Activated gamma-delta T cell (primary cell): Measurements from ENCODE around the gene RAB11FIP2.

Experiments
- DNase-seq: peaks from one replicate; lab custom pipeline; 2025; lab: John Stamatoyannopoulos, UW

RAB11FIP2 gene

DNA sequence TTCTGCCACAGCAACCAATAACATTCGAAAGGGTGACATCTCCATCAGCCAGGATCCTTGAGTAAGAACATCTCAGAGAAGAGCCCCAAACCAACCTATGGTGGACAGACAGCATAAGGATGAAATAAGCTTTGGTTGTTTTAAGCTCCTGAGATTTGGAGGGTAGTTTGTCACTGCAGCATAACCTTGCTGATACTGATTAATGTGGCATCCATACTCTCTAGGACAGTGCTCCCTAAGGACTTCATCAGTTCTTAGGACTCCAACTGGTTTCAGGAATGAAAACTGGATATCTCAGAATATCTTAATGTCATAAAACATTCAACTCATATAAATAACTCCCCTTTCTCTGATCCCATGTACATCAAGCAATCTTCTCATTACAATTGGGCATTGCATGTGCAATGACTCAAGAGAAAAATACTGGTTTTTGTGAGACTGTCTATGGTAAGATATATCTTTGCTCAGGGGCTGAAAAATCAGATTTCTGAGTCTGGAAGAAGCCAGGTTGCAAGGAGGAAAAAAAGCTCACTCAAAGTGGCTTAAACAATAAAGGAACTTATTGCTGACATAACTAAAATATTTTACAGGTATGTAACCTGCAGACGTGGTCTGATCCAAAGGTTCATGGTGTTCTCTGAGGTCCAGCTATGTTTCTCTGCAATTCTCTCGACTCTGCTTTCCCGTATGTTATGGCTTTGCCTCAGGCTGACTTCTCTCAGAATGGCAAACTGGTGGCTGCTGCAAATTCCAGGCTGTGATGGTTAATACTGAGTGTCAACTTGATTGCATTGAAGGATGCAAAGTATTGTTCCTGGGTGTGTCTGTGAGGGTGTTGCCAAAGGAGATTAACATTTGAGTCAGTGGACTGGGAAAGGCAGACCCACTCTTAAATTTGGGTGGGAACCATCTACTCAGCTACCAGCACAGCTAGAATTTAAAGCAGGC lies 65.7 kb downstream of the RAB11FIP2 start:
- DNase-seq, result no peak

DNA sequence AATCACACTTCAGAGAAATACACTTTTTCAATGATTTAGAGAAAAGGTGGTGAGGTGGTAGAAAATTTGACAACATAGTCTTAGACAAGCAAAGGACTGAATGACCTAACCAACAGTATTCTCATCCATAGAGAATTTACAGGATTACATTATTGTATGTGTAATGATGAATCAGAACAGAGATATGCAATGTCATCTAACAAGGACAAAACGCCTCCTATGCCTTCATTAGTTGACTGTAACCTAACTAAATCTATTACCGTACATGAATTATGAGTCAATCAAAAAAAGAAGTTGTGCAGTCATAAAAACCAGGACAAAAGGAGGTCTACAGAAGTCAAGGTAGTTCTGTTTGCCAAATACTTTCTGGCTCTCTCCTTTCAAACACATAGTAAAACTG lies 66.5 kb downstream of the RAB11FIP2 start:
- DNase-seq, result no peak

- DNase-seq, result no peak
Observed at GRCh38 chr10:117972168-117972837, 74.4 kb downstream of the RAB11FIP2 start.

DNA sequence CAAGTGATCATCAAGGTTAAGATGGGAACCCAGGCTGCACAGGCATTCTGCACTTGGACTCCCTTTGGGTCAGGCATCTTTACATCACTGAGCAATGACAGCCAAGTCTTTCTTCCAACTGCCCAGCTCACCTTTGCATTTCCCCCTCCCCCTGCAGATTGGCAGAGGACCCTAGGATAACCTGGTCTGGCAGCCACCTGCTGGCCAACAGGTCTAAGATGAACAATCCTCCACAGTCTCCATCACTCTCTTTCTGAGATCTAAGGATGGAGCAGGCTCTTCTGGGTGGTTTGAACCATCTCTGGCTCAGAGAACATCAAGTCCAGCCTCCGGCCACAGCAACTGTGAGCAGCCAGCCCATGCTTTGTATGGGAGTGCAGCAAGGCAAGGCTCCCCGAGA lies 75.8 kb downstream of the RAB11FIP2 start:
- DNase-seq, result no peak

DNA sequence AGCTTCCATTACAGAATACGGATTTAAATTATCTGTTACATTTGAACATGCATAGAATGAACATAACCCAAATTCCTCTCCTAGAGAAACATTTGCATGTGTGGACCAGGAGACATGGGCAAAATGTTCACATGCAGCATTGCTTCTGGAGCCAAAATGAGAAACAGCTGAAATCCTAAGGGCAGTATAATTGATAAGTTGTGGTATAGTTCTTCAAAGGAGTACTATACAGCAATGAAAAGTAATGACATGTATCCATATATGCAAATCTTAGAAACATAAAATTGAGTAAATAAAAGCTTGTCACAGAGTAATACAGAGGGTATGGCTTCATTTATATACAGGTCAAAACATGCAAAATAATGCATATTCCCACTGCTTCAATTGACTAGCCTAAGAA lies 77.1 kb downstream of the RAB11FIP2 start:
- no peak for DNase-seq

DNA sequence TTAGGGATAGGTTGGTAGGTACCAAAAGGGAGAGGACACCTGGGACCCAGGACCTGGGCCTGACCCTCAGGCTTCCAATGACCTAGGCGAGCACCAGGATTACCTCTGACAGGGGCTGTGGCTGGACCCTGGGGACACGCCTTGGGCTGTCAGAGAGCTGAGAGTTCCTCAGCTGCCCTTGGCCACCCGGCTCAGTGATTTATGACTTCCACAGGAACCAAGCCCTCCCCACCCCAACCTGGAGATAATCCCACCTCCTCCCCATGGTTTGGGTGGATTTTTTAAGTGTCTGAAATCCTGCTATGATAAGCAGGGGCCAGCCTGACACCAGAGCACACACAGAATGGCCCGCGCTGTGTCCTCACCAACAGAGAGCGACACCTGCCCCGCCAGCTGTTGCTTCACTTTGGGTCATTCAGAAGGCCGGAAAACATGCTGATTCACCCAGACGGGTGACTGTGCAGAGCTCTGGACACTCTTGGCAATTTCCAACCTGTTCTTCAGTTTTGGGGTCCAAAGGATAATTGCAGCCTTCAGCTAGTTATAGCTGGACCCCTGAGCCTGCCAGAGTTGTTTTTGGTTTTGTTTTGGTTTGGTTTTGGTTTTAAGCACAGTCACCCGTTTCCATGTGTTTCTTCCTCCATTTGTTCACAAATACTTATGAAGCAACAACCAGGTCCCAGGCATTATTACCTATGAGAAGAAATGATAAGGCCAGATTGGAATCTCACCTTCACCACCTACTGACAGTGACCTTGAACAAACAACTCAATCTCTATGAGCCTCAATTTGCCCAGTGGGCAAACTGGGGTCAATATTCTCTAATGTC lies 78.2 kb downstream of the RAB11FIP2 start:
- DNase-seq, result no peak

GRCh38 chr10:117967149-117967650 lies 79.5 kb downstream of the RAB11FIP2 start:
- DNase-seq, result no peak

DNA sequence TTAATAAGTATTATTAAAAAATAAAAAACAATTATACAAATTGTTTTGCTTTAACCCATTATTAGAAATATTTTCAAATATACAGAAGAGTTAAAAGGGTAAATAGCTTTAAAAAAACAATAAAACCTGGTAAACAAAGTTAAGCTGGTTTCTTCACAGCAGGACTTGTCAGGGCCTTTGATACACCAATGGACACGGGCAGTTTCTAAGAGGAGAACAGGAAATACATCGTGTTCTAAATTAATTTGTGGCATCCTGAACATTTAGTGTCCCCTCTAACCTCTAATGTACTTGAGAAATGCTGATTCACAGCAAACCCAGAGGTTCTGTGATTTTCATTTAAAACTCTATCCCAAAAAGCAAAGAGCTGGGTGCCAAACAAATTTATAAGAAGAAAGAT lies 80.8 kb downstream of the RAB11FIP2 start:
- no peak for DNase-seq

- no peak for DNase-seq
Observed at GRCh38 chr10:117964536-117964935, 82.2 kb downstream of the RAB11FIP2 start.

DNA sequence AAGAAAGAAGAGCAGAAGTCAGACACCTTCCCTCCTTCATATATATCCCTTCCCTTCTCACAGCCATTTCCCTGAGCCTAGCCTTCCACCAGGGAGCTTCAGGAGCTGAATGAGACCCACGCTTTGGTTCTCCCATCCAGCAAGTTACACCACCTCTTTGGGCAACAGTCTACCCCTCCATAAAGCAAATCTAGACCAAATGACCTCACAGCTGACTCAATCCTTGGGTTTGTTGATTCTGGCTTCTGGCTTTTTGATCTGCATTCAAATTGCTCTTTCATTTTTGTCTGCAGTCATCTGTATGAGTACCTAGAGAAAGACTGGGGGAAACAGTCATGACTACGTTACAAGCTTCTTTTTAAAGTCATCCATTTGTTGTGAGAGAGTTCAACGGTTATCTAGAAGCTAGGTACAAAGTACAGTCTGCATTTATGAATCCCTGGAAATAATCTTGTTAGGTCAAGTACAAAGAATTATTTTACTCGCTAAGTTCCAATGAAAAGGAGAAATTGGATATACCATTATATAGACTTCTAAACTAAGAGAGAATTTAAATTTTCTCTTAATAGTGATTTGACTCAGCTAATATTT lies 86.3 kb downstream of the RAB11FIP2 start:
- no peak for DNase-seq

GRCh38 chr10:117956972-117957371 lies 89.8 kb downstream of the RAB11FIP2 start:
- no peak for DNase-seq

DNA sequence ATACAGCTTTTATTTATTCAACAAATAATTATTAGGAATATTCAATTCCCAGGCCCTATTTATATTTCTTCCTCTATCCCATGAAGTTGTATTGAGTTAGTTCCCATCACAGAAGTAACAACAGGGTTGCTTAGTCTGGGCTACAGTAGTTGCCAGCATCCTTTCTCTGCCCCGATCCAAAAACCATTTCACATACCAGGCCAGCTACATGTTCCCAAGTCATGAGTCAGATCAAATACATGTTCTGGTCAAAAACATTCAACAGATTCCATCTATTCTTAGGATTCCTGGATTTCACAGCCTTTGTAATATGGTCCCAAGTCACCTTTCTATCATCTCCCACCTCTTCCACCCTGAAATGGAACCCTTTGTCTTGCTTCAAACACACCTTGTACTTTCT lies 91.6 kb downstream of the RAB11FIP2 start:
- DNase-seq, result no peak
